ENCODE results near the gene AVP. TPM values are rescaled to one million over a fixed set of nuclear protein-coding genes. Genes with fewer than 3 reads are reported as not detected.
A peak's percentile ranks its signal among the peaks of the same experiment; 100 is the strongest.

Gene AVP
- total and polyA plus RNA-seq, 2 of the 13 experiments (the other 11 are each of a cell fraction or from before 2014, with no cell fraction given), result 0.12 TPM; not detected in 1

DNA sequence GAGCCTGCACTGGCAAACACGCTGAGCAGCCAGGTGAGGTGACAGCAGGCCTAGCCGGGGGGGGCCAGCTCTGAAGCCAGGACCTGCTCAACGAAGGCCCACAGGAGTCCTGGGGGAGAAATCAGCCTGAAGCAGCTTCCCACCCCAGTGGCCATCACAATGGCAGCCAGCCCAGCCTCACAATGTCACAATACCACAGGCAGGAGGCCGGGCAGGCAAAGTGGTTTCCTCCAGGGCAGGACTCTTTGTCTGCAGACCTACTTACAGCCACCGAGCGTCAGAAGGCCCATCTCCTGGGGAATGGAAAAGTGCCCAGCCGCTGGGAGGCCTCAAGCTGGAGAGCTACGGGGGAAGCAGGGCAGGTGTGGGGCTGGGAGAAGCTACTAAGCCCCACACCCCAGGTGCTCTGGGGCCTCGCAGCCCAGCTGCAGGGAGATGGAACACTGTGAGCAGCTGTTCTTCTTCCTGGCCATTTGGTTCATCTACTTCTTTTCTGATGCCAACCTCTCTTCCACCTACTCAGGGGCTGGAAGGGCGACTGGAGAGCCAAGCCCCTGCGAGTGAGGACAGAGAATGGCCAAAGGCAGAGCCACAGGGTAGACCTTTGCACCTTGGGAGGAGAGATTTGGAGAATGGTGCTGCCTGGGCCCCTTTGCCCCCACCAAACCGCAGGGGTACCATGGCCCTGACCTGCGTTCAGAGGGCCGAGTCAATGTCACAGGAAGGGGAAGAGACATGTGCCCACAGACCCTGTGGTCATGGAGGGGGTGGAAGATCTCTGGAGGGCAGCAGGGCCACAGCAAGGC lies 22.3 kb upstream of the AVP start (continued):
- TF ChIP-seq HES4 (CRISPR knock-in tag; IDR thresholded peaks at IDR 0.05; ENCODE audit: borderline replicate concordance) (no peak), HHEX (CRISPR knock-in tag; IDR thresholded peaks at IDR 0.05) (no peak), KDM6A (CRISPR knock-in tag; IDR thresholded peaks at IDR 0.05; ENCODE audit: low read depth) (peak; percentile 91), SCMH1 (CRISPR knock-in tag; IDR thresholded peaks at IDR 0.05; ENCODE audit: borderline replicate concordance) (no peak), ZNF724P (CRISPR knock-in tag; IDR thresholded peaks at IDR 0.05; ENCODE audit: borderline replicate concordance) (peak; percentile 61; the same call in 1 of the 2 replicates), HCFC1 (IDR thresholded peaks at IDR 0.05; ENCODE audit: low read depth, low read length) (no peak), ZNF883 (CRISPR knock-in tag; IDR thresholded peaks at IDR 0.05; ENCODE audit: not compliant biosample characterization) (peak; percentile 74), RBM22 (optimal IDR thresholded peaks at IDR 0.05; ENCODE audit: low read length) (peak; percentile 75), TCF7L2 (IDR thresholded peaks at IDR 0.05; ENCODE audit: low read depth, low read length) (no peak), ZNF232 (CRISPR knock-in tag; IDR thresholded peaks at IDR 0.05; ENCODE audit: borderline replicate concordance) (no peak; the same call in 1 of the 2 replicates), GFI1 (CRISPR knock-in tag; IDR thresholded peaks at IDR 0.05; ENCODE audit: borderline replicate concordance) (peak; percentile 72; the same call in 1 of the 2 replicates), PHF21A (CRISPR knock-in tag; IDR thresholded peaks at IDR 0.05) (peak; percentile 90), REXO4 (CRISPR knock-in tag; IDR thresholded peaks at IDR 0.05; ENCODE audit: borderline replicate concordance) (no peak), REL (CRISPR knock-in tag; conservative IDR thresholded peaks at IDR 0.05) (no peak), ZNF317 (CRISPR knock-in tag; IDR thresholded peaks at IDR 0.05) (0 out of 2 replicates have a peak, but pooled peaks have one; percentile 48), NR2F6 (IDR thresholded peaks at IDR 0.05) (peak; percentile 90), NR2F6 (CRISPR knock-in tag; IDR thresholded peaks at IDR 0.05) (peak; percentile 96), NBN (conservative IDR thresholded peaks at IDR 0.05) (no peak), TBP (CRISPR knock-in tag; IDR thresholded peaks at IDR 0.05) (no peak), ZNF766 (CRISPR knock-in tag; IDR thresholded peaks at IDR 0.05; ENCODE audit: borderline replicate concordance) (peak; percentile 19; the same call in 1 of the 2 replicates), MAFF (IDR thresholded peaks at IDR 0.05; ENCODE audit: low read depth, low read length) (no peak), ELF4 (CRISPR knock-in tag; IDR thresholded peaks at IDR 0.05; ENCODE audit: borderline replicate concordance) (no peak), NFKB2 (CRISPR knock-in tag; IDR thresholded peaks at IDR 0.05; ENCODE audit: borderline replicate concordance) (peak; percentile 82; the same call in 1 of the 2 replicates), ZNF17 (CRISPR knock-in tag; IDR thresholded peaks at IDR 0.05) (no peak), RBFOX2 (IDR thresholded peaks at IDR 0.05; ENCODE audit: low read depth, low read length) (no peak), ZNF83 (CRISPR knock-in tag; IDR thresholded peaks at IDR 0.05; ENCODE audit: borderline replicate concordance) (peak; percentile 62; the same call in 1 of the 2 replicates)
- TF ChIP-seq, protein P1, sequence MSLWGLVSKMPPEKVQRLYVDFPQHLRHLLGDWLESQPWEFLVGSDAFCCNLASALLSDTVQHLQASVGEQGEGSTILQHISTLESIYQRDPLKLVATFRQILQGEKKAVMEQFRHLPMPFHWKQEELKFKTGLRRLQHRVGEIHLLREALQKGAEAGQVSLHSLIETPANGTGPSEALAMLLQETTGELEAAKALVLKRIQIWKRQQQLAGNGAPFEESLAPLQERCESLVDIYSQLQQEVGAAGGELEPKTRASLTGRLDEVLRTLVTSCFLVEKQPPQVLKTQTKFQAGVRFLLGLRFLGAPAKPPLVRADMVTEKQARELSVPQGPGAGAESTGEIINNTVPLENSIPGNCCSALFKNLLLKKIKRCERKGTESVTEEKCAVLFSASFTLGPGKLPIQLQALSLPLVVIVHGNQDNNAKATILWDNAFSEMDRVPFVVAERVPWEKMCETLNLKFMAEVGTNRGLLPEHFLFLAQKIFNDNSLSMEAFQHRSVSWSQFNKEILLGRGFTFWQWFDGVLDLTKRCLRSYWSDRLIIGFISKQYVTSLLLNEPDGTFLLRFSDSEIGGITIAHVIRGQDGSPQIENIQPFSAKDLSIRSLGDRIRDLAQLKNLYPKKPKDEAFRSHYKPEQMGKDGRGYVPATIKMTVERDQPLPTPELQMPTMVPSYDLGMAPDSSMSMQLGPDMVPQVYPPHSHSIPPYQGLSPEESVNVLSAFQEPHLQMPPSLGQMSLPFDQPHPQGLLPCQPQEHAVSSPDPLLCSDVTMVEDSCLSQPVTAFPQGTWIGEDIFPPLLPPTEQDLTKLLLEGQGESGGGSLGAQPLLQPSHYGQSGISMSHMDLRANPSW (CRISPR knock-in tag; IDR thresholded peaks at IDR 0.05; ENCODE audit: borderline replicate concordance), result no peak; the same call in 1 of the 2 replicates
- TF ChIP-seq, protein P2, sequence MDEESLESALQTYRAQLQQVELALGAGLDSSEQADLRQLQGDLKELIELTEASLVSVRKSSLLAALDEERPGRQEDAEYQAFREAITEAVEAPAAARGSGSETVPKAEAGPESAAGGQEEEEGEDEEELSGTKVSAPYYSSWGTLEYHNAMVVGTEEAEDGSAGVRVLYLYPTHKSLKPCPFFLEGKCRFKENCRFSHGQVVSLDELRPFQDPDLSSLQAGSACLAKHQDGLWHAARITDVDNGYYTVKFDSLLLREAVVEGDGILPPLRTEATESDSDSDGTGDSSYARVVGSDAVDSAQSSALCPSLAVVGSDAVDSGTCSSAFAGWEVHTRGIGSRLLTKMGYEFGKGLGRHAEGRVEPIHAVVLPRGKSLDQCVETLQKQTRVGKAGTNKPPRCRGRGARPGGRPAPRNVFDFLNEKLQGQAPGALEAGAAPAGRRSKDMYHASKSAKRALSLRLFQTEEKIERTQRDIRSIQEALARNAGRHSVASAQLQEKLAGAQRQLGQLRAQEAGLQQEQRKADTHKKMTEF (CRISPR knock-in tag; IDR thresholded peaks at IDR 0.05), result no peak; the same call in 1 of the 2 replicates

All from HepG2 (cell line).